Upper lobe of left lung (tissue), 6 donors: ENCODE measurements around the gene MAP2K1. TPM values are rescaled to one million over a fixed set of nuclear protein-coding genes. Genes with fewer than 3 reads are reported as not detected.

Experiments
- ATAC-seq, 2 donors: fragments of 200-7000 bp; cut with Tn5 transposase; one replicate each; pipeline ENCODE4 v1.9.1; 2022; ENCODE audit warnings: mild to moderate bottlenecking in 2 of 2, moderate library complexity in 2 of 2; ENCODE audit not compliant: low FRiP score in 2 of 2
- DNase-seq, 2 donors: peaks; one replicate each; pipeline ENCODE4 v3.0.0-alpha.2; 2019 to 2020
- H3K27ac ChIP-seq, 4 donors: fragments of 200-600 bp; sonication (generic); one replicate each; pipeline ENCODE4 v1.5.1; 2016 to 2019
- H3K27me3 ChIP-seq, 4 donors: fragments of 200-600 bp; sonication (generic); one replicate each; pipeline ENCODE4 v1.5.1; 2017 to 2019
- H3K36me3 ChIP-seq, 4 donors: fragments of 200-600 bp; sonication (generic); one replicate each; pipeline ENCODE4 v1.5.1; 2016 to 2019
- H3K4me1 ChIP-seq, 4 donors: fragments of 200-600 bp; sonication (generic); one replicate each; pipeline ENCODE4 v1.5.1; 2018 to 2019
- H3K4me3 ChIP-seq, 4 donors: fragments of 200-600 bp; sonication (generic); one replicate each; pipeline ENCODE4 v1.5.1; 2017 to 2019; ENCODE audit warnings: mild to moderate bottlenecking in 2 of 4, moderate library complexity in 1 of 4
- H3K9me3 ChIP-seq, 4 donors: fragments of 200-600 bp; sonication (generic); one replicate each; pipeline ENCODE4 v1.5.1; 2018 to 2019
- EP300 ChIP-seq, 4 donors: sonication (generic); formaldehyde crosslinking; IDR thresholded peaks; one replicate each; pipeline ENCODE4 v1.5.1; 2017; ENCODE audit warnings: antibody characterized with exemption in 4 of 4, control low read depth in 2 of 4
- POLR2A ChIP-seq, 4 donors: fragments of 450-650 bp; IDR thresholded peaks; one replicate each; pipeline ENCODE4 v1.5.1; 2016 to 2017; ENCODE audit warnings: antibody characterized with exemption in 4 of 4, mild to moderate bottlenecking in 2 of 4
- POLR2AphosphoS5 ChIP-seq, 2 donors: sonication (generic); formaldehyde crosslinking; IDR thresholded peaks; one replicate each; pipeline ENCODE4 v1.5.1; 2017; ENCODE audit warnings: antibody characterized with exemption in 2 of 2
- WGBS, 2 donors: methylation state at CpG; one replicate each; pipeline ENCODE4 v1.1.5; 2017 to 2018; 5-methylcytosine and 5-hydroxymethylcytosine counted together
- small RNA-seq, 4 donors: library from RNA; depleted of rRNA; stranded (forward); fragments of <200 nt; gene quantifications; one replicate each; pipeline ENCODE3, GENCODE V24; 2016
- total RNA-seq, 6 donors: library from RNA; depleted of rRNA in 4 of 6; stranded (reverse); fragments of >200 nt in 4 of 6; gene quantifications; one replicate each; pipeline versions ENCODE4 v1.1.0 to v1.2.1, GENCODE V29; 2016 to 2021
- TF ChIP-seq, protein P1 (sequence below), 6 experiments: fragments of 450-650 bp in 4 of 6; fragments of 200-600 bp in 2 of 6; sonication (generic) in 2 of 6; IDR thresholded peaks; one replicate each; pipeline ENCODE4 v1.5.1; 2016 to 2019; ENCODE audit warnings: antibody characterized with exemption in 6 of 6
- donor health status: DM: no; HTN: no; CAD: no; lungs with moderate emphysema.
- donor health status: DM: no; HTN: yes; CAD: no; lungs with severe emphysema.

The MAP2K1 gene
- total RNA-seq, 6 donors from 2014 or later = 38.5 to 80.3 (median 62.4) TPM

DNA sequence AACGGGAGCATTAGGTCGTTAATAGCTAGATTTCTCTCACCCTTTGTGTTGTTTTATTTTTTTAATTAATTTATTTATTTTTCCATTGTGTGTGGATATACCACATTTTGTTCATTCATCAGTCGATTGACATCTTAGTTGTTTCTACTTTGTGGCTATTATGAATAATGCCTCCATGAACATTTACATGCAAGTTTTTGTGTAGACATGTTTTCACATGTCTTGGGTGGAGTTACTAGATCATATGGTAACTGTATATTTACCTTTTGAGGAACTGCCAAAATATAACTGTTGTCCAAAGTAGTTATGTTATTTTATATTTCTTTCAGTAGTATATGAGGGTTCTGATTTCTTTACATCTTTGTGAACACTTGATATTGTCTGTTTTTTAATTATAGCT, 137.2 kb downstream of the MAP2K1 start:
- TF ChIP-seq, protein P1, sequence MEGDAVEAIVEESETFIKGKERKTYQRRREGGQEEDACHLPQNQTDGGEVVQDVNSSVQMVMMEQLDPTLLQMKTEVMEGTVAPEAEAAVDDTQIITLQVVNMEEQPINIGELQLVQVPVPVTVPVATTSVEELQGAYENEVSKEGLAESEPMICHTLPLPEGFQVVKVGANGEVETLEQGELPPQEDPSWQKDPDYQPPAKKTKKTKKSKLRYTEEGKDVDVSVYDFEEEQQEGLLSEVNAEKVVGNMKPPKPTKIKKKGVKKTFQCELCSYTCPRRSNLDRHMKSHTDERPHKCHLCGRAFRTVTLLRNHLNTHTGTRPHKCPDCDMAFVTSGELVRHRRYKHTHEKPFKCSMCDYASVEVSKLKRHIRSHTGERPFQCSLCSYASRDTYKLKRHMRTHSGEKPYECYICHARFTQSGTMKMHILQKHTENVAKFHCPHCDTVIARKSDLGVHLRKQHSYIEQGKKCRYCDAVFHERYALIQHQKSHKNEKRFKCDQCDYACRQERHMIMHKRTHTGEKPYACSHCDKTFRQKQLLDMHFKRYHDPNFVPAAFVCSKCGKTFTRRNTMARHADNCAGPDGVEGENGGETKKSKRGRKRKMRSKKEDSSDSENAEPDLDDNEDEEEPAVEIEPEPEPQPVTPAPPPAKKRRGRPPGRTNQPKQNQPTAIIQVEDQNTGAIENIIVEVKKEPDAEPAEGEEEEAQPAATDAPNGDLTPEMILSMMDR (IDR thresholded peaks at IDR 0.05) = no peak
- TF ChIP-seq POLR2AphosphoS5 (IDR thresholded peaks at IDR 0.05) = no peak
- TF ChIP-seq POLR2A (IDR thresholded peaks at IDR 0.05) = no peak
- TF ChIP-seq EP300 (IDR thresholded peaks at IDR 0.05) = no peak
- no peaks in the 10 kb centered on the region for H3K4me1 ChIP-seq
- H3K4me3 ChIP-seq = no peak overlapping the region
- H3K27ac ChIP-seq = no peak overlapping the region
- WGBS, 2 donors = 92 to 94% methylated on average over 3 of the region's 3 CpGs
- H3K27me3 ChIP-seq = no peaks in the 10 kb centered on the region
- ATAC-seq (no peak), DNase-seq (no peak)
- peaks cover under 1 to 19% (median 3%) of the 10 kb centered on the region in 4 donors for H3K36me3 ChIP-seq
- no peaks in the 10 kb centered on the region for H3K9me3 ChIP-seq

DNA sequence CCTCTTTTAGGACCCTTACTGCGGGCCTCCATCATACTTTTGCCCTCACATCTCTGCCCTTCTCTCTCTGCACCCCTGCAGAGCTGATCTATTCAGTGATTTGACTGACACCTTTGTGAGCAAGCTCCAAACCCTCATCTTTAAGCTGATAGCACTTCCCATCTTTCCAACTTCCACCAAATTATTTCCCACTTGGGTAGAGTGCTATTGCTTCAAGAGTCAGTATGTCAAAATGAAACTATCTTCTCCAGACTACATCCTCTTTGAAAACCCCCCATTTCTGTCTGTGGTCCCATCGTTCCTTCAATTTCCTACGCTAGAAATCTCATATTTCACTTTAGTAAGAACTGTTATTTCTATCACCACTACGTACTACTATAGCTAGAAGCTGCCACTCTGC, 138.1 kb downstream of the MAP2K1 start:
- Histone ChIP-seq H3K27ac (no peak overlapping the region), H3K9me3 (no peaks in the 10 kb centered on the region), H3K36me3 (peaks cover 4 to 24% (median 7%) of the 10 kb centered on the region in 4 donors), H3K4me3 (no peak overlapping the region), H3K27me3 (no peaks in the 10 kb centered on the region), H3K4me1 (no peaks in the 10 kb centered on the region)
- TF ChIP-seq POLR2AphosphoS5 (IDR thresholded peaks at IDR 0.05) (no peak), EP300 (IDR thresholded peaks at IDR 0.05) (no peak), POLR2A (IDR thresholded peaks at IDR 0.05) (no peak)
- TF ChIP-seq, protein P1 (IDR thresholded peaks at IDR 0.05) = no peak
- 62 to 85% methylated on average over 4 of the region's 4 CpGs for WGBS, 2 donors
- DNase-seq = no peak
- no peak for ATAC-seq

GRCh38 chr15:66535056-66535455, 148.3 kb downstream of the MAP2K1 start:
- 93 to 99% methylated on average over 9 of the region's 9 CpGs for WGBS, 2 donors
- DNase-seq (no peak), ATAC-seq (no peak)
- H3K4me3 ChIP-seq = no peak overlapping the region
- peaks cover 0 to 9% (median 2%) of the 10 kb centered on the region in 4 donors for H3K36me3 ChIP-seq
- no peaks in the 10 kb centered on the region for H3K4me1 ChIP-seq
- H3K9me3 ChIP-seq = no peaks in the 10 kb centered on the region
- H3K27ac ChIP-seq = no peak overlapping the region
- H3K27me3 ChIP-seq = no peaks in the 10 kb centered on the region
- TF ChIP-seq POLR2A (IDR thresholded peaks at IDR 0.05) (no peak), EP300 (IDR thresholded peaks at IDR 0.05) (no peak), POLR2AphosphoS5 (IDR thresholded peaks at IDR 0.05) (no peak)
- TF ChIP-seq, protein P1 (IDR thresholded peaks at IDR 0.05) = no peak

Small RNA genes lying within 50 kb of the gene (small RNA-seq; reads per million reads assigned to genes)
- gene ATP5MFP6 (0 reads per million in 4 donors), gene MIR4512 (0 to 0.06 (median 0) reads per million in 4 donors), gene RF00019 (0 reads per million in 4 donors), gene RF01159 (0 reads per million in 4 donors), gene SCARNA14 (6.0 to 29.2 (median 15.1) reads per million in 4 donors), gene SNORD16 (0 reads per million in 4 donors), gene SNORD18A (0 reads per million in 4 donors), gene SNORD18B (0 reads per million in 4 donors), gene SNORD18C (0 reads per million in 4 donors)

Other genes with a start within 250 kb of the MAP2K1 start
- gene MEGF11, start 133.2 kb upstream of the MAP2K1 start, total RNA-seq = 1 to 10 TPM in 3 of 6 donors, not detected in 3; 1.5 to 4.0 (median 3.5) TPM
- 10 to 100 TPM; 20.1 to 48.2 (median 26.9) TPM for gene DIS3L, start 93.3 kb upstream of the MAP2K1 start, total RNA-seq
- gene TIPIN, start 30.2 kb upstream of the MAP2K1 start, total RNA-seq = 10 to 100 TPM in 1 of 6 donors, 1 to 10 TPM in 5; 1.2 to 10.8 (median 5.7) TPM
- 10 to 100 TPM; 19.0 to 35.1 (median 25.5) TPM for gene SNAPC5, start 110.8 kb downstream of the MAP2K1 start, total RNA-seq
- gene RPL4, start 117.9 kb downstream of the MAP2K1 start, total RNA-seq = 1,000 to 10,000 TPM in 5 of 6 donors, 100 to 1,000 TPM in 1; 807 to 2,526 (median 1,681) TPM
- gene ZWILCH, start 118.4 kb downstream of the MAP2K1 start, total RNA-seq = 1 to 10 TPM in 5 of 6 donors, under 1 TPM in 1; 0.33 to 6.3 (median 5.1) TPM
- not detected for gene LCTL, start 179.1 kb downstream of the MAP2K1 start, total RNA-seq